Fibroblast of the aortic adventitia (primary cell): Measurements from ENCODE around the gene F2RL2. TPM values are rescaled to one million over a fixed set of nuclear protein-coding genes. Genes with fewer than 3 reads are reported as not detected.

Experiments used
- DNase-seq: peaks from one replicate; pipeline ENCODE4 v3.0.0-alpha.2; 2010; ENCODE audit warnings: low read depth
- H3K4me3 ChIP-seq: 2 replicates; pipeline ENCODE4 v1.5.1; 2011; ENCODE audit warnings: low read depth, mild to moderate bottlenecking, control low read depth, low read length, moderate library complexity
- CTCF ChIP-seq: IDR thresholded peaks from 2 replicates; pipeline ENCODE4 v1.5.1; 2011; ENCODE audit warnings: mild to moderate bottlenecking, low read length, control low read depth, inconsistent platforms; ENCODE audit not compliant: insufficient read depth
- total RNA-seq: library from RNA; depleted of rRNA; stranded (reverse); fragments of >200 nt; gene quantifications from 2 replicates; pipeline ENCODE4 v1.2.3, GENCODE V29; 2012; ENCODE audit warnings: low replicate concordance

F2RL2 gene
- total RNA-seq, result 9.8 and 18.6 TPM in 2 replicates

GRCh38 chr5:76622973-76623596 is at the start of gene F2RL2:
Gene F2RL2, minus strand, starts transcription at chr5:76623403. Its CDS starts 173 bp downstream, at chr5:76623230.
- DNase-seq, result peak; percentile 80
- H3K4me3 ChIP-seq, result peak within 1 kb of the TSS; percentile 47
- TF ChIP-seq CTCF, result no peak

- TF ChIP-seq CTCF, result no peak
- DNase-seq, result no peak
- no peak overlapping the region for H3K4me3 ChIP-seq
Measured at GRCh38 chr5:76672242-76672641, 49.0 kb upstream of the F2RL2 start.

GRCh38 chr5:76670508-76670907 is 47.3 kb upstream of the F2RL2 start:
- no peak for TF ChIP-seq CTCF
- DNase-seq, result no peak

GRCh38 chr5:76669245-76669644 is 46.0 kb upstream of the F2RL2 start:
- no peak overlapping the region for H3K4me3 ChIP-seq
- TF ChIP-seq CTCF, result no peak

More at GRCh38 chr5:76670508-76670907, 47.3 kb upstream of the F2RL2 start:
- no peak overlapping the region for H3K4me3 ChIP-seq

GRCh38 chr5:76667495-76667894 is 44.3 kb upstream of the F2RL2 start:
- no peak overlapping the region for H3K4me3 ChIP-seq
- no peak for DNase-seq
- no peak for TF ChIP-seq CTCF

More at GRCh38 chr5:76669245-76669644, 46.0 kb upstream of the F2RL2 start:
- no peak for DNase-seq

GRCh38 chr5:76664079-76664478 is 40.9 kb upstream of the F2RL2 start:
- DNase-seq, result no peak
- TF ChIP-seq CTCF, result no peak
- H3K4me3 ChIP-seq, result no peak overlapping the region

- TF ChIP-seq CTCF, result no peak
- no peak for DNase-seq
Measured at GRCh38 chr5:76663573-76663972, 40.4 kb upstream of the F2RL2 start.

More at GRCh38 chr5:76663573-76663972, 40.4 kb upstream of the F2RL2 start:
- no peak overlapping the region for H3K4me3 ChIP-seq
